Glutamatergic neuron (in vitro differentiated cells): ENCODE results near the gene HPS5. TPM values are rescaled to one million over a fixed set of nuclear protein-coding genes. Genes with fewer than 3 reads are reported as not detected.

Experiments
- DNase-seq: peaks from one replicate; pipeline ENCODE4 v3.0.0; 2022
- H3K27ac Mint-ChIP-seq: one replicate; pipeline ENCODE4 v1.8.0; 2020; ENCODE audit warnings: mild to moderate bottlenecking, mixed read lengths, inconsistent platforms; ENCODE audit not compliant: unreplicated experiment
- H3K27me3 Mint-ChIP-seq: one replicate; pipeline ENCODE4 v1.8.0; 2020; ENCODE audit warnings: mild to moderate bottlenecking, moderate library complexity, mixed read lengths, inconsistent platforms; ENCODE audit not compliant: unreplicated experiment
- H3K36me3 Mint-ChIP-seq: one replicate; pipeline ENCODE4 v1.8.0; 2020; ENCODE audit warnings: mild to moderate bottlenecking, mixed read lengths, inconsistent platforms; ENCODE audit not compliant: unreplicated experiment
- H3K4me1 Mint-ChIP-seq: one replicate; pipeline ENCODE4 v1.8.0; 2020; ENCODE audit warnings: mild to moderate bottlenecking, low read depth, mixed read lengths, inconsistent platforms; ENCODE audit not compliant: unreplicated experiment
- H3K4me3 Mint-ChIP-seq: one replicate; pipeline ENCODE4 v1.8.0; 2020; ENCODE audit warnings: mild to moderate bottlenecking, mixed read lengths, inconsistent platforms; ENCODE audit not compliant: unreplicated experiment
- H3K9me3 Mint-ChIP-seq: one replicate; pipeline ENCODE4 v1.8.0; 2020; ENCODE audit warnings: mild to moderate bottlenecking, moderate library complexity, mixed read lengths, inconsistent platforms; ENCODE audit not compliant: unreplicated experiment
- CTCF ChIP-seq: fragments of 200-600 bp; sonication (generic); IDR thresholded peaks from one replicate; pipeline ENCODE4 v1.5.0; 2021; ENCODE audit not compliant: partially characterized antibody, unreplicated experiment
- total RNA-seq: library from RNA; stranded (reverse); fragmentation: NEBNext Ultra II Directional; extraction: Animal tissue kit (Norgen Biotek cat#: 25700); gene quantifications from one replicate; pipeline ENCODE4 v1.2.1, GENCODE V29; 2021; ENCODE audit not compliant: unreplicated experiment

The HPS5 gene
- total RNA-seq, 1 donor from 2014 or later, result 17.9 TPM

GRCh38 chr11:18358646-18359045 lies 36.7 kb upstream of the HPS5 start:
- no peaks in the 10 kb centered on the region for H3K36me3 Mint-ChIP-seq
- no peaks in the 10 kb centered on the region for H3K27me3 Mint-ChIP-seq
- H3K27ac Mint-ChIP-seq, result no peak overlapping the region
- TF ChIP-seq CTCF, result no peak
- H3K4me3 Mint-ChIP-seq, result no peak overlapping the region
- DNase-seq, result no peak
- no peaks in the 10 kb centered on the region for H3K4me1 Mint-ChIP-seq
- H3K9me3 Mint-ChIP-seq, result no peaks in the 10 kb centered on the region

- no peaks in the 10 kb centered on the region for H3K4me1 Mint-ChIP-seq
- TF ChIP-seq CTCF, result no peak
- no peaks in the 10 kb centered on the region for H3K27me3 Mint-ChIP-seq
- H3K27ac Mint-ChIP-seq, result no peak overlapping the region
- no peaks in the 10 kb centered on the region for H3K9me3 Mint-ChIP-seq
- DNase-seq, result no peak
- no peaks in the 10 kb centered on the region for H3K36me3 Mint-ChIP-seq
- H3K4me3 Mint-ChIP-seq, result no peak overlapping the region
Observed at GRCh38 chr11:18352581-18352980, 30.6 kb upstream of the HPS5 start.

- H3K27me3 Mint-ChIP-seq, result no peaks in the 10 kb centered on the region
- DNase-seq, result no peak
- TF ChIP-seq CTCF, result no peak
- H3K36me3 Mint-ChIP-seq, result no peaks in the 10 kb centered on the region
- no peaks in the 10 kb centered on the region for H3K4me1 Mint-ChIP-seq
- H3K4me3 Mint-ChIP-seq, result no peak overlapping the region
- no peaks in the 10 kb centered on the region for H3K9me3 Mint-ChIP-seq
- no peak overlapping the region for H3K27ac Mint-ChIP-seq
Observed at GRCh38 chr11:18347471-18348125, 25.7 kb upstream of the HPS5 start.

- Mint-ChIP-seq H3K27ac (no peak overlapping the region), H3K9me3 (peaks cover 2% of the 10 kb centered on the region)
Observed at GRCh38 chr11:18332891-18333290, 11.0 kb upstream of the HPS5 start.

More at GRCh38 chr11:18332891-18333290, 11.0 kb upstream of the HPS5 start:
- Mint-ChIP-seq H3K4me1 (no peaks in the 10 kb centered on the region), H3K4me3 (no peak overlapping the region), H3K27me3 (peaks cover 2% of the 10 kb centered on the region), H3K36me3 (no peaks in the 10 kb centered on the region)
- no peak for TF ChIP-seq CTCF
- DNase-seq, result no peak
